GM15510 (cell line): ENCODE data around the gene DUS2.

Source experiments
- POLR2A ChIP-seq: IDR thresholded peaks from 3 replicates; pipeline ENCODE4 v1.6.1; 2011; ENCODE audit warnings: borderline replicate concordance; ENCODE audit not compliant: insufficient read length; ENCODE audit errors: extremely low read depth

The DUS2 gene

GRCh38 chr16:68064791-68065365 is 41.8 kb downstream of the DUS2 start:
- no peak for TF ChIP-seq POLR2A

GRCh38 chr16:68065716-68066305 is 42.7 kb downstream of the DUS2 start:
- TF ChIP-seq POLR2A: no peak

- TF ChIP-seq POLR2A: no peak
Measured at GRCh38 chr16:68066763-68067162, 43.7 kb downstream of the DUS2 start.

GRCh38 chr16:68068926-68069325 is 45.8 kb downstream of the DUS2 start:
- no peak for TF ChIP-seq POLR2A

- TF ChIP-seq POLR2A: no peak
Measured at GRCh38 chr16:68069511-68070248, 46.6 kb downstream of the DUS2 start.

DNA sequence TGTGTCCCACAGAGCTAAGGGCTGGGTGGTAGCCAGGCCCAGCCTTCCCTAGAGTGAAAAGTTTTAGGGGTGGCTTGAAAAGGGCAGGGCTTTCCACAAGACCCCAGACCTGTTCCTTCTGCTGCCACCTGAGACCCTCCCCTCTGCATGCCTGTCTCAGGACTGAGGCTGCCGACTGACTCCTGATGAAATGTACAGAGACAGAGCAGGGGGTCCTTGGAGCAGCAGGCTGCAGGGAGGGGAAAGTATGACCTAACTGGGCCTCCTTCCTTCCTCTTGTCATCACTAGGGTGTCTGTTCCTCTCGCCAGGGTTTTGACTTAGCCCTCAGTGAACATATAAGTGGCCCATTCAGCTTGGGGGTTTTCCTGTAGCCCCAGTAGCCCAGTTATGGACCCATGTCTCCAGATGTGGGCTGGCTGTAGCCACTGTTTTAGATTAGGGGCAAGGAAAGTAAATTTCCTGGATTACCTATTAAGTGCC is 47.2 kb downstream of the DUS2 start:
- TF ChIP-seq POLR2A: no peak

DNA sequence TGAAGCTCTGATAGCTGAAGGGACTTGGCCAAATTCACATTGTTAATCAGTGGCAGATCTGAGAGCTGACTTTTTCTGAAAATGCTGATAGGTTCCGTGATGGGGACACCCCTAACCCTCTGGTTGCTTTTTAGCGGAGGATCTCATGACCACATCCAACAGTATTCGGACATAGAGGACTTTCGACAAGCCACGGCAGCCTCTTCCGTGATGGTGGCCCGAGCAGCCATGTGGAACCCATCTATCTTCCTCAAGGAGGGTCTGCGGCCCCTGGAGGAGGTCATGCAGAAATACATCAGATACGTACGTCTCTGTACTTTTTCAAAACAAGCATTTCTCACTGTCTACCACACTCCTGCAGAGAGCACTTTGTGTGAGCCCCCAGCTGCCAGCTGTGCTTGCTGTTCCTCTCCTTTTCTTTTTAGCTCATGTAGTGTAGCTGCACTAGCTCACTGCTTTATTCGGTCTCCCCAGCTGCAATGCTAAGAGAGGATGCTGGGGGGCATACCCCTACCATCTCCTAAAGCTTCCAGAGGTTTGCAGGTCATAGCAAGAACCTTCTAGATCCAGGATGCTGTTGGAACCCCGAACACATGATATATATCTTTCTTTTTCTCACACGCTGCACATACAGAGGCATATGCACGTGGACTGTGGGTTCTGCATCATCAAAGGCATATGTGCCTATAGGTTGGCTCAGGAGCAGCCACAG is 47.9 kb downstream of the DUS2 start:
- no peak for TF ChIP-seq POLR2A

GRCh38 chr16:68071518-68071901 is 48.4 kb downstream of the DUS2 start:
- no peak for TF ChIP-seq POLR2A

GRCh38 chr16:68072038-68072695 is 49.1 kb downstream of the DUS2 start:
- no peak for TF ChIP-seq POLR2A

DNA sequence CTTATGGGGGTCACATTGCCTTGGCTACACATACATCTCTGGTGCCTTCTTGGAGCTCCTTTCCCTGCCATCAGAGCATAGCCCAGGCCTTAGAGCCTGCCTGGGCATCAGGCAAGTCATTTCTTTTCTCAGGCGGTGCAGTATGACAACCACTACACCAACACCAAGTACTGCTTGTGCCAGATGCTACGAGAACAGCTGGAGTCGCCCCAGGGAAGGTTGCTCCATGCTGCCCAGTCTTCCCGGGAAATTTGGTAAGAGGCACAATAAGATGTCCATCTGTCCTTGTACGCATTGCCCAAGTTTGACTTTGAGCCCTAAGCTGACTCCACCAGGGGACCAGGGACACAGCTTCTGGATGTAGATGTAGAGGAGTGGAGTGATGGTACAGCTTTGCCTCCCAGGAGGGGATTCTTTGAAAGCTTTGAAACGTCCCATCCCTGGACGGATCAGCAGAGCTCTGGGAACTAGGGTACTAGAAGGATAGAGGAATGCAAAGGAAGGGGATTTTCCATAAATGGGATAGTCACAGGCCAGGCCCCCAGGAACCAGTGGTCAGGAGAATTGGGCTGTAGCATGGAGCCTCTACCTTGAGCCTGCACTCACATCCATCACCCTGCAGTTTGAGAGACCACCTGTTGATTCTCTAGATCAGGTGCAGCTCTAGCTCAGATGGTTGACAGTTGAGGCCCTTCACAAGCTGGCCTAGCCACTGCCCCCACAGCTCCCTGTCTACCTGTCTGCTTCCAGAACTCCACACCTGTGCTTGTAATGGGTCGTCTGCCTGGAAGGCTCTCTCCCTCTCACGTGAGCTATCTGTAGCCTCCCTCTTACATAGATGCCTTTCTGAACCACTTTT is 51.0 kb downstream of the DUS2 start:
- no peak for TF ChIP-seq POLR2A

DNA sequence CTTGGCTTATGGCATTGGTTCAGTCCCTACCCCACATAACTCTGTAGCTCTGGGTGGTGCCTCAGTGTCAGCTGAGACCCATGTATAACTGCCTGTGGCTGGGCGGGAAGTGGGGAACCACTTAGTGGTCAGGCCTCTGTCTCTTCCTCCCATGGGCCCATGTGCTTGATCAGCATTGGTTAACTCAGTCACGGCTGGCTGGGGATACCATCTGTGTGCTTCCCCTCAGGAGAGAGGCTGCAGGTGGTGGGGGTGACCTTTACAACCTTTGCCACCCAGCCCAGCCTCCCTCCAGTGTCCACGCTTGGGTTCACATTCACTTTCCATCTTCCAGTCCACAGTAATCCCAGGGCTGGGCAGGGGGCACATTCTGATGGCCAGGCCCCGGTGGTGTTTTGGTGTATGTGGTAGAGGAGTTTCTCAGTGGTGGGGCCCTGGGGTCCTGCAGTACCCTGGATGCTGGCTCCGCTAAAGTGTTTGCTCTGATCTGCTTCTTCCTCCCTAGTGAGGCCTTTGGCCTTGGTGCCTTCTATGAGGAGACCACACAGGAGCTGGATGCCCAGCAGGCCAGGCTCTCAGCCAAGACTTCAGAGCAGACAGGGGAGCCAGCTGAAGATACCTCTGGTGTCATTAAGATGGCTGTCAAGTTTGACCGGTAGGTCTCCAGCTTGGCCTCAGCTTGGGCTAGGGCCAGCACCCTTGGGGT is 51.9 kb downstream of the DUS2 start:
- TF ChIP-seq POLR2A: no peak

GRCh38 chr16:68075980-68076379 is 52.9 kb downstream of the DUS2 start:
- no peak for TF ChIP-seq POLR2A

DNA sequence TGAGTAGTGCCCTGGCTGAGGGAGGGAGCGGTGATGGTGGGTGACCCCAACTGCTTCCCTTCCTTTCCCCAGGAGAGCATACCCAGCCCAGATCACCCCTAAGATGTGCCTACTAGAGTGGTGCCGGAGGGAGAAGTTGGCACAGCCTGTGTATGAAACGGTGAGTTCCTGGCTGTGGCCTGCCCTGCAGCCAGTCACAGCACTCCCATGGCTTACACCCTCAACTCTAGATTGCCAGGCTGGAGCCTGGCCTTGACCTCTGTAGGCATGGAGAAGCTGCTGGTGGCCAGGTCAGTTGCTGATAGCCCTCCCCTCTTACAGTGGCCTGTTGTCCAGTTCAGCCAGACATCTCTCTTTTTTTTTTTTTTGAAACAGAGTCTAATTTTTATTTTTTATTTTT is 53.5 kb downstream of the DUS2 start:
- no peak for TF ChIP-seq POLR2A

GRCh38 chr16:68077866-68078700 is 55.0 kb downstream of the DUS2 start:
- no peak for TF ChIP-seq POLR2A
